ENCODE results near the gene HDGFL3. TPM values are rescaled to one million over a fixed set of nuclear protein-coding genes. Genes with fewer than 3 reads are reported as not detected.
"Not testable (repeated sequence)": the region's sequence is repeated elsewhere in the genome, so short reads cannot be mapped to it uniquely, and the experiment has no call there.

HDGFL3 gene
- total and polyA plus RNA-seq, 2 donors (not counting 3 experiments of a cell fraction or from before 2014, with no cell fraction given), result 20.2 to 155 TPM

DNA sequence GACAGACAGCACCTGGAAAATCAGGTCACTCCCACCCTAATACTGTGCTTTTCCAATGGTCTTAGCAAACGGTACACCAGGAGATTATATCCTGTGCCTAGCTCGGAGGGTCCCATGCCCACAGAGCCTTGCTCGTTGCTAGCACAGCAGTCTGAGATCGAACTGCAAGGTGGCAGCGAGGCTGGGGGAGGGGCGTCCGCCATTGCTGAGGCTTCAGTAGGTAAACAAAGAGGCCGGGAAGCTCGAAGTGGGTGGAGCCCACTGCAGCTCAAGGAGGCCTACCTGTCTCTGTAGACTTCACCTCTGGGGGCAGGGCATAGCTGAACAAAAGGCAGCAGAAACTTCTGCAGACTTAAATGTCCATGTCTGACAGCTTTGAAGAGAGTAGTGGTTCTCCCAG is 14.2 kb upstream of the HDGFL3 start:
- H3K4me2 ChIP-seq (ENCODE audit: insufficient read depth, low read length); H3K4me1 ChIP-seq (ENCODE audit: control insufficient read depth, extremely low read depth, insufficient read depth, low read length); dilution Hi-C loops (cut with MboI; ENCODE audit: extremely low pct_ligation_motif_present, low sequenced_read_pairs); H3K36me3 ChIP-seq (ENCODE audit: control insufficient read depth in 2 of 2, extremely low read depth in 1 of 2, insufficient read depth in 2 of 2, low read length in 2 of 2); POLR2A ChIA-PET; intact Hi-C loops (cut with micrococcal nuclease); H3K9me3 ChIP-seq (replicated peaks; ENCODE audit: control insufficient read depth, insufficient read depth, low read length); H3K9ac ChIP-seq (replicated peaks; ENCODE audit: extremely low read depth, insufficient read depth, low read length); H3K27ac ChIP-seq (ENCODE audit: insufficient read depth, low read depth, low read length); H4K20me1 ChIP-seq (replicated peaks; ENCODE audit: control insufficient read depth, extremely low read depth, insufficient read depth, low read length); FAIRE-seq; H2AFZ ChIP-seq (ENCODE audit: low read depth, low read length); DNase-seq (ENCODE audit: low read depth, low spot score); H3K9me1 ChIP-seq (replicated peaks; ENCODE audit: control insufficient read depth, extremely low read depth, insufficient read depth, low read length); H3K27me3 ChIP-seq (ENCODE audit: control insufficient read depth in 2 of 2, insufficient read depth in 2 of 2, low read length in 2 of 2); H3K79me2 ChIP-seq (ENCODE audit: control insufficient read depth, insufficient read depth, low read length); H3K4me3 ChIP-seq (replicated peaks in 1 of 3; ENCODE audit: insufficient read depth in 1 of 3, low read depth in 1 of 3, low read length in 3 of 3); BruUV-seq (replicated peaks): not testable (repeated sequence)
- CTCF ChIA-PET, result interaction anchor here (0.6 kb wide), 1 partner anchor 1114 kb away, joined by 3 read pairs; no protein-coding TSS in a partner anchor

DNA sequence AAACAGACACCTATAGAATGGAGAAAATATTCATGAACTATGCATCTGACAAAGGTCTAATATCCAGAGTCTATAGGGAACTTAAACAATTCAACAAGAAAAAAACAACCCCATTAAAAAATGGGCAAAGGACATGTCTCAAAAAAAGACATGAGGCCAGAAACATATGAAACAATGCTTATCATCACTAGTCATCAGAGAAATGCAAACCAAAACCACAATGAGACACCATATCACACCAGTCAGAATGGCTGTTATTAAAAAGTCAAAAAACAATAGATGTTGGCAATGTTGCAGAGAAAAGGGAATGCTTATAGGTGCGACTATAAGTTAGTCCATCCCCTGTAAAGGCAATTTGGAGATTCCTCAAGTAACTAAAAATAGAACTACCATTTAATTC is 11.4 kb upstream of the HDGFL3 start:
- no TSS peak for BruUV-seq (replicated peaks)
- dilution Hi-C loops (cut with MboI; ENCODE audit: extremely low pct_ligation_motif_present, low sequenced_read_pairs), result no loop called here
- no peak for DNase-seq (ENCODE audit: low read depth, low spot score)

More for the DNA sequence above, 11.4 kb upstream of the HDGFL3 start:
- Histone ChIP-seq H4K20me1 (replicated peaks; ENCODE audit: control insufficient read depth, extremely low read depth, insufficient read depth, low read length) (no peaks in the 10 kb centered on the region), H3K4me1 (ENCODE audit: control insufficient read depth, extremely low read depth, insufficient read depth, low read length) (no peaks in the 10 kb centered on the region), H3K4me2 (ENCODE audit: insufficient read depth, low read length) (no peak overlapping the region), H3K27ac (ENCODE audit: insufficient read depth, low read depth, low read length) (no peak overlapping the region), H3K4me3 (replicated peaks in 1 of 3; ENCODE audit: insufficient read depth in 1 of 3, low read depth in 1 of 3, low read length in 3 of 3) (no peak overlapping the region), H3K27me3 (ENCODE audit: control insufficient read depth in 2 of 2, insufficient read depth in 2 of 2, low read length in 2 of 2) (no peaks in the 10 kb centered on the region), H2AFZ (ENCODE audit: low read depth, low read length) (no peak overlapping the region), H3K9me1 (replicated peaks; ENCODE audit: control insufficient read depth, extremely low read depth, insufficient read depth, low read length) (no peaks in the 10 kb centered on the region), H3K9ac (replicated peaks; ENCODE audit: extremely low read depth, insufficient read depth, low read length) (no peak overlapping the region), H3K36me3 (ENCODE audit: control insufficient read depth in 2 of 2, extremely low read depth in 1 of 2, insufficient read depth in 2 of 2, low read length in 2 of 2) (no peaks in the 10 kb centered on the region), H3K9me3 (replicated peaks; ENCODE audit: control insufficient read depth, insufficient read depth, low read length) (no peaks in the 10 kb centered on the region), H3K79me2 (ENCODE audit: control insufficient read depth, insufficient read depth, low read length) (no peaks in the 10 kb centered on the region)
- intact Hi-C loops (cut with micrococcal nuclease), result no loop called here
- CTCF ChIA-PET, result no interaction called here
- TF ChIP-seq, protein P1, sequence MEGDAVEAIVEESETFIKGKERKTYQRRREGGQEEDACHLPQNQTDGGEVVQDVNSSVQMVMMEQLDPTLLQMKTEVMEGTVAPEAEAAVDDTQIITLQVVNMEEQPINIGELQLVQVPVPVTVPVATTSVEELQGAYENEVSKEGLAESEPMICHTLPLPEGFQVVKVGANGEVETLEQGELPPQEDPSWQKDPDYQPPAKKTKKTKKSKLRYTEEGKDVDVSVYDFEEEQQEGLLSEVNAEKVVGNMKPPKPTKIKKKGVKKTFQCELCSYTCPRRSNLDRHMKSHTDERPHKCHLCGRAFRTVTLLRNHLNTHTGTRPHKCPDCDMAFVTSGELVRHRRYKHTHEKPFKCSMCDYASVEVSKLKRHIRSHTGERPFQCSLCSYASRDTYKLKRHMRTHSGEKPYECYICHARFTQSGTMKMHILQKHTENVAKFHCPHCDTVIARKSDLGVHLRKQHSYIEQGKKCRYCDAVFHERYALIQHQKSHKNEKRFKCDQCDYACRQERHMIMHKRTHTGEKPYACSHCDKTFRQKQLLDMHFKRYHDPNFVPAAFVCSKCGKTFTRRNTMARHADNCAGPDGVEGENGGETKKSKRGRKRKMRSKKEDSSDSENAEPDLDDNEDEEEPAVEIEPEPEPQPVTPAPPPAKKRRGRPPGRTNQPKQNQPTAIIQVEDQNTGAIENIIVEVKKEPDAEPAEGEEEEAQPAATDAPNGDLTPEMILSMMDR (IDR thresholded peaks at IDR 0.05; ENCODE audit: extremely low read depth in 1 of 2, insufficient read depth in 1 of 2, low read depth in 1 of 2, low read length in 2 of 2), result no peak
- no peak for TF ChIP-seq GATA2 (IDR thresholded peaks at IDR 0.05; ENCODE audit: insufficient read depth, insufficient read length, low read depth, low read length)
- TF ChIP-seq EZH2 (IDR thresholded peaks at IDR 0.05; ENCODE audit: borderline replicate concordance, low read depth, low read length, severe bottlenecking), result no peak
- TF ChIP-seq POLR2A (IDR thresholded peaks at IDR 0.05; ENCODE audit: low read depth, low read length), result no peak
- TF ChIP-seq JUN (IDR thresholded peaks at IDR 0.05; ENCODE audit: borderline replicate concordance, insufficient read depth, insufficient read length, low read depth), result no peak
- TF ChIP-seq, protein P2, sequence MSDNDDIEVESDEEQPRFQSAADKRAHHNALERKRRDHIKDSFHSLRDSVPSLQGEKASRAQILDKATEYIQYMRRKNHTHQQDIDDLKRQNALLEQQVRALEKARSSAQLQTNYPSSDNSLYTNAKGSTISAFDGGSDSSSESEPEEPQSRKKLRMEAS (IDR thresholded peaks at IDR 0.05; ENCODE audit: insufficient read depth, insufficient read length), result no peak
- TF ChIP-seq FOS (IDR thresholded peaks at IDR 0.05; ENCODE audit: borderline replicate concordance, insufficient read depth, low read length), result no peak
- no peak for TF ChIP-seq POLR2AphosphoS5 (IDR thresholded peaks at IDR 0.05; ENCODE audit: insufficient read depth, low read depth, low read length)
- TF ChIP-seq MYC (IDR thresholded peaks at IDR 0.05; ENCODE audit: low read depth, low read length), result no peak
- FAIRE-seq, result no peak
- POLR2A ChIA-PET, result no interaction called here

Data from endothelial cell of umbilical vein (primary cell).